Uterus (tissue), 2 donors: ENCODE results near the gene MTHFR.

Experiments used
- POLR2A ChIP-seq, 2 donors: fragments of 450-650 bp; IDR thresholded peaks; one replicate each; pipeline ENCODE4 v1.6.1; 2016; ENCODE audit warnings: antibody characterized with exemption in 2 of 2, mild to moderate bottlenecking in 1 of 2, moderate library complexity in 1 of 2
- TF ChIP-seq, protein P1 (sequence below), 4 experiments: fragments of 200-600 bp in 2 of 4; fragments of 450-650 bp in 2 of 4; sonication (generic) in 2 of 4; IDR thresholded peaks; one replicate each; pipeline ENCODE4 v1.5.1; 2016 to 2019; ENCODE audit warnings: antibody characterized with exemption in 4 of 4, mild to moderate bottlenecking in 2 of 4, moderate library complexity in 1 of 4

DNA sequence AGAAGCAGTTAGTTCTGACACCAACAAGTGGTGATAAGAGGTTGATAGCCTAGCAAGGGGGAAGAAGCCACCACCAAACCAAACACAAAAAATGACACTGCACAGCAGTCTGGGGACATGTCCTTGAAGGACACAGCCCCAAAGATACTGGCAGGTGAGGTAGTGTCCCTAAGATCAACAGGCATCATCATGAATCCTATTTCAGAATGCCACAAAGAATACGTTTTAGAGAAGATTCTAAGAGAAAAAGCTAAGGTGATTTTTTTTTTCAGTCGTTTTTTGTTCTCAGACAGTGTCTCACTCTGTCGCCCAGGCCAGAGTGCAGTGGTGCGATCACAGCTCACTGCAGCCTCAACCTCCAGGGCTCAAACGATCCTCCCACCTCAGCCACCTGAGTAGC, 19.6 kb downstream of the MTHFR start:
- TF ChIP-seq POLR2A (IDR thresholded peaks at IDR 0.05): no peak
- TF ChIP-seq, protein P1, sequence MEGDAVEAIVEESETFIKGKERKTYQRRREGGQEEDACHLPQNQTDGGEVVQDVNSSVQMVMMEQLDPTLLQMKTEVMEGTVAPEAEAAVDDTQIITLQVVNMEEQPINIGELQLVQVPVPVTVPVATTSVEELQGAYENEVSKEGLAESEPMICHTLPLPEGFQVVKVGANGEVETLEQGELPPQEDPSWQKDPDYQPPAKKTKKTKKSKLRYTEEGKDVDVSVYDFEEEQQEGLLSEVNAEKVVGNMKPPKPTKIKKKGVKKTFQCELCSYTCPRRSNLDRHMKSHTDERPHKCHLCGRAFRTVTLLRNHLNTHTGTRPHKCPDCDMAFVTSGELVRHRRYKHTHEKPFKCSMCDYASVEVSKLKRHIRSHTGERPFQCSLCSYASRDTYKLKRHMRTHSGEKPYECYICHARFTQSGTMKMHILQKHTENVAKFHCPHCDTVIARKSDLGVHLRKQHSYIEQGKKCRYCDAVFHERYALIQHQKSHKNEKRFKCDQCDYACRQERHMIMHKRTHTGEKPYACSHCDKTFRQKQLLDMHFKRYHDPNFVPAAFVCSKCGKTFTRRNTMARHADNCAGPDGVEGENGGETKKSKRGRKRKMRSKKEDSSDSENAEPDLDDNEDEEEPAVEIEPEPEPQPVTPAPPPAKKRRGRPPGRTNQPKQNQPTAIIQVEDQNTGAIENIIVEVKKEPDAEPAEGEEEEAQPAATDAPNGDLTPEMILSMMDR (IDR thresholded peaks at IDR 0.05): no peak
